ENCODE data around the gene OR2D3. TPM values are rescaled to one million over a fixed set of nuclear protein-coding genes. Genes with fewer than 3 reads are reported as not detected.

Gene OR2D3
- total and polyA plus RNA-seq, 9 of the 15 experiments (the other 6 are each of a cell fraction or from before 2014, with no cell fraction given) = 0.42 TPM; not detected in 8

DNA sequence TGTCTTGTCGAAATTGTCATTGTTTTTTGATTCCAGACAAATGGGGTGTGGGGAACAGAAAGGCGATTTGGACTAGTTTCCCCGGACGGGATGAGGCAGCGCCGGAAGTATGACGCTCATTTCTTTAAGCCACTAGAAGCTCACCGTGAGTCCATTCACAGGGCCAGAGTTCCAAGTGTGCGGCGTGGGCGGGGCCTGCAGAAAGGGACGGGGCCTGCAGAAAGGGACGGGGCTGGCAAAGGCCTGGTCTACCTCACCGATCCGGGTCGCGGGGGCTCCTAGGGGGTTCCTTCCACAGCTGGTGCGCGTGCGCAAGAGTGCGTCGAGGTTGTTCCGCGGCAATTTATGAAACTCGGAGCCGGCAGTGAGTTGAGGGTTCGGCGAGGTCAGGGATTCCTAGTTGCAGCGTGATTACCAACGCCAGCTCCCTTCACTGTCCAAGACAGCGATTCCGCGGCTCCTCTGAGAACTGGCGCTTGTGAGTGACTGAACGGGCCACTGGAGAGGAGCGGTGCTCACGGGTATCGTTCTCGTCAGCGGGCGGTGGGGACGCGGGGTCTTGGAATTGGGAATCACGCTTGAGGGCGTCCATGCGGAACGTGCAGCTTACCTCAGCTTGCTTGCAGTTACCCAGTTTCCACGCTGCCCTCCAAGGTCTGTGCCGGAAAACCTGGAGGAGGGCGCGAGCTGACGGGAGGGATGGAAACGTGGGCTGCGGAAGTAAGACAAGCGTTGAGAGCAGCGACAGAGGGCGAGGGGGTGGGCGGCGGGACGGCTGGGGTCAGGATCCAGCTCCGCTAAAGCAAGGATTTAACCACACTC, 5.6 kb downstream of the OR2D3 start, which contains the start of gene ZNF215 (continued):
- TF ChIP-seq ZNF224 (CRISPR knock-in tag; IDR thresholded peaks at IDR 0.05) (no peak), KAT7 (CRISPR knock-in tag; IDR thresholded peaks at IDR 0.05; ENCODE audit: borderline replicate concordance) (peak; percentile 78; the same call in 1 of the 2 replicates), ZSCAN32 (CRISPR knock-in tag; IDR thresholded peaks at IDR 0.05) (no peak), RCOR1 (IDR thresholded peaks at IDR 0.05; ENCODE audit: borderline replicate concordance in 1 of 2, low read depth in 2 of 2, low read length in 2 of 2) (peak in 1 of 2 experiments; percentile 15; a peak in 1 of 4 replicates), ZKSCAN8 (CRISPR knock-in tag; IDR thresholded peaks at IDR 0.05) (no peak), NBN (IDR thresholded peaks at IDR 0.05; ENCODE audit: low read depth) (no peak), CHD4 (IDR thresholded peaks at IDR 0.05; ENCODE audit: insufficient read depth, insufficient replicate concordance, low read depth, low read length, poor library complexity, severe bottlenecking) (no peak), NR2C2 (CRISPR knock-in tag; IDR thresholded peaks at IDR 0.05) (no peak), NR2C2 (tag; IDR thresholded peaks at IDR 0.05) (peak; percentile 77), ZNF696 (CRISPR knock-in tag; conservative IDR thresholded peaks at IDR 0.05) (no peak), THRAP3 (IDR thresholded peaks at IDR 0.05; ENCODE audit: borderline replicate concordance) (no peak), RBM22 (IDR thresholded peaks at IDR 0.05; ENCODE audit: low read depth, low read length, poor library complexity, severe bottlenecking) (no peak), ZNF175 (CRISPR knock-in tag; IDR thresholded peaks at IDR 0.05; ENCODE audit: low read depth) (no peak)
- TF ChIP-seq, protein P1, sequence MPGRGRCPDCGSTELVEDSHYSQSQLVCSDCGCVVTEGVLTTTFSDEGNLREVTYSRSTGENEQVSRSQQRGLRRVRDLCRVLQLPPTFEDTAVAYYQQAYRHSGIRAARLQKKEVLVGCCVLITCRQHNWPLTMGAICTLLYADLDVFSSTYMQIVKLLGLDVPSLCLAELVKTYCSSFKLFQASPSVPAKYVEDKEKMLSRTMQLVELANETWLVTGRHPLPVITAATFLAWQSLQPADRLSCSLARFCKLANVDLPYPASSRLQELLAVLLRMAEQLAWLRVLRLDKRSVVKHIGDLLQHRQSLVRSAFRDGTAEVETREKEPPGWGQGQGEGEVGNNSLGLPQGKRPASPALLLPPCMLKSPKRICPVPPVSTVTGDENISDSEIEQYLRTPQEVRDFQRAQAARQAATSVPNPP (IDR thresholded peaks at IDR 0.05; ENCODE audit: borderline replicate concordance, insufficient read depth, insufficient read length) = no peak
- TF ChIP-seq, protein P2, sequence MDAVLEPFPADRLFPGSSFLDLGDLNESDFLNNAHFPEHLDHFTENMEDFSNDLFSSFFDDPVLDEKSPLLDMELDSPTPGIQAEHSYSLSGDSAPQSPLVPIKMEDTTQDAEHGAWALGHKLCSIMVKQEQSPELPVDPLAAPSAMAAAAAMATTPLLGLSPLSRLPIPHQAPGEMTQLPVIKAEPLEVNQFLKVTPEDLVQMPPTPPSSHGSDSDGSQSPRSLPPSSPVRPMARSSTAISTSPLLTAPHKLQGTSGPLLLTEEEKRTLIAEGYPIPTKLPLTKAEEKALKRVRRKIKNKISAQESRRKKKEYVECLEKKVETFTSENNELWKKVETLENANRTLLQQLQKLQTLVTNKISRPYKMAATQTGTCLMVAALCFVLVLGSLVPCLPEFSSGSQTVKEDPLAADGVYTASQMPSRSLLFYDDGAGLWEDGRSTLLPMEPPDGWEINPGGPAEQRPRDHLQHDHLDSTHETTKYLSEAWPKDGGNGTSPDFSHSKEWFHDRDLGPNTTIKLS (IDR thresholded peaks at IDR 0.05; ENCODE audit: borderline replicate concordance, low read depth) = no peak; the same call in 1 of the 2 replicates
- TF ChIP-seq, protein P3, sequence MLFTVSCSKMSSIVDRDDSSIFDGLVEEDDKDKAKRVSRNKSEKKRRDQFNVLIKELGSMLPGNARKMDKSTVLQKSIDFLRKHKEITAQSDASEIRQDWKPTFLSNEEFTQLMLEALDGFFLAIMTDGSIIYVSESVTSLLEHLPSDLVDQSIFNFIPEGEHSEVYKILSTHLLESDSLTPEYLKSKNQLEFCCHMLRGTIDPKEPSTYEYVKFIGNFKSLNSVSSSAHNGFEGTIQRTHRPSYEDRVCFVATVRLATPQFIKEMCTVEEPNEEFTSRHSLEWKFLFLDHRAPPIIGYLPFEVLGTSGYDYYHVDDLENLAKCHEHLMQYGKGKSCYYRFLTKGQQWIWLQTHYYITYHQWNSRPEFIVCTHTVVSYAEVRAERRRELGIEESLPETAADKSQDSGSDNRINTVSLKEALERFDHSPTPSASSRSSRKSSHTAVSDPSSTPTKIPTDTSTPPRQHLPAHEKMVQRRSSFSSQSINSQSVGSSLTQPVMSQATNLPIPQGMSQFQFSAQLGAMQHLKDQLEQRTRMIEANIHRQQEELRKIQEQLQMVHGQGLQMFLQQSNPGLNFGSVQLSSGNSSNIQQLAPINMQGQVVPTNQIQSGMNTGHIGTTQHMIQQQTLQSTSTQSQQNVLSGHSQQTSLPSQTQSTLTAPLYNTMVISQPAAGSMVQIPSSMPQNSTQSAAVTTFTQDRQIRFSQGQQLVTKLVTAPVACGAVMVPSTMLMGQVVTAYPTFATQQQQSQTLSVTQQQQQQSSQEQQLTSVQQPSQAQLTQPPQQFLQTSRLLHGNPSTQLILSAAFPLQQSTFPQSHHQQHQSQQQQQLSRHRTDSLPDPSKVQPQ (CRISPR knock-in tag; IDR thresholded peaks at IDR 0.05; ENCODE audit: borderline replicate concordance) = no peak
- TF ChIP-seq, protein P4, sequence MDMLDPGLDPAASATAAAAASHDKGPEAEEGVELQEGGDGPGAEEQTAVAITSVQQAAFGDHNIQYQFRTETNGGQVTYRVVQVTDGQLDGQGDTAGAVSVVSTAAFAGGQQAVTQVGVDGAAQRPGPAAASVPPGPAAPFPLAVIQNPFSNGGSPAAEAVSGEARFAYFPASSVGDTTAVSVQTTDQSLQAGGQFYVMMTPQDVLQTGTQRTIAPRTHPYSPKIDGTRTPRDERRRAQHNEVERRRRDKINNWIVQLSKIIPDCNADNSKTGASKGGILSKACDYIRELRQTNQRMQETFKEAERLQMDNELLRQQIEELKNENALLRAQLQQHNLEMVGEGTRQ (CRISPR knock-in tag; IDR thresholded peaks at IDR 0.05) = no peak
